HepG2 (cell line): ENCODE results near the gene HES6. TPM values are rescaled to one million over a fixed set of nuclear protein-coding genes. Genes with fewer than 3 reads are reported as not detected.

Source experiments
- ARNTL ChIP-seq: sonication (generic); formaldehyde crosslinking; IDR thresholded peaks from 2 replicates; pipeline ENCODE4 v1.4.0; 2020; ENCODE audit warnings: mild to moderate bottlenecking, missing genetic modification reagents
- ASH2L ChIP-seq: fragments of 300-600, 200-600 bp; sonication (generic); IDR thresholded peaks from 2 replicates; pipeline ENCODE4 v1.7.0; 2017; ENCODE audit warnings: low read depth, mild to moderate bottlenecking, moderate library complexity, mixed read lengths, low read length; ENCODE audit not compliant: insufficient read length
- ELF3 ChIP-seq: IDR thresholded peaks from 2 replicates; pipeline ENCODE4 v1.6.1; 2016; ENCODE audit warnings: missing genetic modification reagents, missing compliant biosample characterization
- HIVEP1 ChIP-seq: sonication (generic); formaldehyde crosslinking; IDR thresholded peaks from 2 replicates; pipeline ENCODE4 v1.4.0; 2020; ENCODE audit warnings: mild to moderate bottlenecking, missing genetic modification reagents
- KLF11 ChIP-seq: IDR thresholded peaks from 2 replicates; pipeline ENCODE4 v1.6.1; 2016; ENCODE audit warnings: missing compliant biosample characterization
- MAFG ChIP-seq: sonication (generic); formaldehyde crosslinking; IDR thresholded peaks from 2 replicates; pipeline ENCODE4 v1.5.1; 2020; ENCODE audit warnings: mild to moderate bottlenecking, missing genetic modification reagents
- YY1 ChIP-seq: IDR thresholded peaks from 2 replicates; pipeline ENCODE4 v1.6.1; 2011; ENCODE audit warnings: low read length, low read depth, moderate library complexity, mild to moderate bottlenecking; ENCODE audit not compliant: insufficient read depth, insufficient replicate concordance
- ZNF263 ChIP-seq: sonication (generic); formaldehyde crosslinking; IDR thresholded peaks from 2 replicates; pipeline ENCODE4 v1.4.0; 2020; ENCODE audit warnings: missing genetic modification reagents
- ZNF670 ChIP-seq: sonication (generic); formaldehyde crosslinking; IDR thresholded peaks from 2 replicates; pipeline ENCODE4 v1.8.0; 2022; ENCODE audit warnings: mild to moderate bottlenecking, missing genetic modification reagents, borderline replicate concordance
- polyA plus RNA-seq, 8 experiments: library from polyadenylated mRNA; depleted of rRNA in 3 of 8; stranded (reverse) in 7 of 8; unstranded in 1 of 8; fragments of >200 nt; fragmentation: Illumina TruSeq in 4 of 8; extraction: Trizol in 4 of 8; gene quantifications; 2 replicates each; pipeline versions ENCODE4 v1.2.1 to v1.2.3, GENCODE V29; 2011 to 2016; ENCODE audit warnings: low read depth in 4 of 8, missing spikeins in 1 of 8, mixed read lengths in 1 of 8; ENCODE audit not compliant: insufficient read depth in 1 of 8
- total RNA-seq, 5 experiments: library from RNA; depleted of rRNA; stranded (reverse); fragments of >200 nt; fragmentation: Illumina TruSeq; extraction: Trizol; gene quantifications; 2 replicates each; pipeline ENCODE4 v1.2.3, GENCODE V29; 2016; ENCODE audit warnings: low read depth in 1 of 5
- TF ChIP-seq, protein P1 (sequence below): sonication (generic); formaldehyde crosslinking; IDR thresholded peaks from 2 replicates; pipeline ENCODE4 v1.4.0; 2020; ENCODE audit warnings: missing genetic modification reagents, borderline replicate concordance
- TF ChIP-seq, protein P2 (sequence below): IDR thresholded peaks from 2 replicates; pipeline ENCODE4 v1.4.0; 2020; ENCODE audit warnings: mild to moderate bottlenecking, missing genetic modification reagents
- TF ChIP-seq, protein P3 (sequence below): sonication (generic); formaldehyde crosslinking; IDR thresholded peaks from 2 replicates; pipeline ENCODE4 v1.5.0; 2020; ENCODE audit warnings: mild to moderate bottlenecking, low read depth, missing genetic modification reagents, borderline replicate concordance
- TF ChIP-seq, protein P4 (sequence below): sonication (generic); formaldehyde crosslinking; IDR thresholded peaks from 2 replicates; pipeline ENCODE4 v1.4.0; 2020; ENCODE audit warnings: missing genetic modification reagents

HES6 gene
- total and polyA plus RNA-seq, 2 of the 13 experiments (the other 11 are each of a cell fraction or from before 2014, with no cell fraction given), result 19.5 to 82.8 TPM

GRCh38 chr2:238203094-238203972 is 36.5 kb downstream of the HES6 start, which contains the start of gene ILKAP (continued):
- TF ChIP-seq, protein P1, sequence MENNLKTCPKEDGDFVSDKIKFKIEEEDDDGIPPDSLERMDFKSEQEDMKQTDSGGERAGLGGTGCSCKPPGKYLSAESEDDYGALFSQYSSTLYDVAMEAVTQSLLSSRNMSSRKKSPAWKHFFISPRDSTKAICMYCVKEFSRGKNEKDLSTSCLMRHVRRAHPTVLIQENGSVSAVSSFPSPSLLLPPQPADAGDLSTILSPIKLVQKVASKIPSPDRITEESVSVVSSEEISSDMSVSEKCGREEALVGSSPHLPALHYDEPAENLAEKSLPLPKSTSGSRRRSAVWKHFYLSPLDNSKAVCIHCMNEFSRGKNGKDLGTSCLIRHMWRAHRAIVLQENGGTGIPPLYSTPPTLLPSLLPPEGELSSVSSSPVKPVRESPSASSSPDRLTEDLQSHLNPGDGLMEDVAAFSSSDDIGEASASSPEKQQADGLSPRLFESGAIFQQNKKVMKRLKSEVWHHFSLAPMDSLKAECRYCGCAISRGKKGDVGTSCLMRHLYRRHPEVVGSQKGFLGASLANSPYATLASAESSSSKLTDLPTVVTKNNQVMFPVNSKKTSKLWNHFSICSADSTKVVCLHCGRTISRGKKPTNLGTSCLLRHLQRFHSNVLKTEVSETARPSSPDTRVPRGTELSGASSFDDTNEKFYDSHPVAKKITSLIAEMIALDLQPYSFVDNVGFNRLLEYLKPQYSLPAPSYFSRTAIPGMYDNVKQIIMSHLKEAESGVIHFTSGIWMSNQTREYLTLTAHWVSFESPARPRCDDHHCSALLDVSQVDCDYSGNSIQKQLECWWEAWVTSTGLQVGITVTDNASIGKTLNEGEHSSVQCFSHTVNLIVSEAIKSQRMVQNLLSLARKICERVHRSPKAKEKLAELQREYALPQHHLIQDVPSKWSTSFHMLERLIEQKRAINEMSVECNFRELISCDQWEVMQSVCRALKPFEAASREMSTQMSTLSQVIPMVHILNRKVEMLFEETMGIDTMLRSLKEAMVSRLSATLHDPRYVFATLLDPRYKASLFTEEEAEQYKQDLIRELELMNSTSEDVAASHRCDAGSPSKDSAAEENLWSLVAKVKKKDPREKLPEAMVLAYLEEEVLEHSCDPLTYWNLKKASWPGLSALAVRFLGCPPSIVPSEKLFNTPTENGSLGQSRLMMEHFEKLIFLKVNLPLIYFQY (CRISPR knock-in tag), result peak; percentile 65; the same call in 1 of the 2 replicates
- TF ChIP-seq, protein P2, sequence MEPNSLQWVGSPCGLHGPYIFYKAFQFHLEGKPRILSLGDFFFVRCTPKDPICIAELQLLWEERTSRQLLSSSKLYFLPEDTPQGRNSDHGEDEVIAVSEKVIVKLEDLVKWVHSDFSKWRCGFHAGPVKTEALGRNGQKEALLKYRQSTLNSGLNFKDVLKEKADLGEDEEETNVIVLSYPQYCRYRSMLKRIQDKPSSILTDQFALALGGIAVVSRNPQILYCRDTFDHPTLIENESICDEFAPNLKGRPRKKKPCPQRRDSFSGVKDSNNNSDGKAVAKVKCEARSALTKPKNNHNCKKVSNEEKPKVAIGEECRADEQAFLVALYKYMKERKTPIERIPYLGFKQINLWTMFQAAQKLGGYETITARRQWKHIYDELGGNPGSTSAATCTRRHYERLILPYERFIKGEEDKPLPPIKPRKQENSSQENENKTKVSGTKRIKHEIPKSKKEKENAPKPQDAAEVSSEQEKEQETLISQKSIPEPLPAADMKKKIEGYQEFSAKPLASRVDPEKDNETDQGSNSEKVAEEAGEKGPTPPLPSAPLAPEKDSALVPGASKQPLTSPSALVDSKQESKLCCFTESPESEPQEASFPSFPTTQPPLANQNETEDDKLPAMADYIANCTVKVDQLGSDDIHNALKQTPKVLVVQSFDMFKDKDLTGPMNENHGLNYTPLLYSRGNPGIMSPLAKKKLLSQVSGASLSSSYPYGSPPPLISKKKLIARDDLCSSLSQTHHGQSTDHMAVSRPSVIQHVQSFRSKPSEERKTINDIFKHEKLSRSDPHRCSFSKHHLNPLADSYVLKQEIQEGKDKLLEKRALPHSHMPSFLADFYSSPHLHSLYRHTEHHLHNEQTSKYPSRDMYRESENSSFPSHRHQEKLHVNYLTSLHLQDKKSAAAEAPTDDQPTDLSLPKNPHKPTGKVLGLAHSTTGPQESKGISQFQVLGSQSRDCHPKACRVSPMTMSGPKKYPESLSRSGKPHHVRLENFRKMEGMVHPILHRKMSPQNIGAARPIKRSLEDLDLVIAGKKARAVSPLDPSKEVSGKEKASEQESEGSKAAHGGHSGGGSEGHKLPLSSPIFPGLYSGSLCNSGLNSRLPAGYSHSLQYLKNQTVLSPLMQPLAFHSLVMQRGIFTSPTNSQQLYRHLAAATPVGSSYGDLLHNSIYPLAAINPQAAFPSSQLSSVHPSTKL (CRISPR knock-in tag), result peak; percentile 25; the same call in 1 of the 2 replicates
- TF ChIP-seq YY1 (peak; percentile 69), KLF11 (CRISPR knock-in tag) (0 out of 2 replicates have a peak, but pooled peaks have one; percentile 32), HIVEP1 (CRISPR knock-in tag) (no peak), ZNF263 (CRISPR knock-in tag) (0 out of 2 replicates have a peak, but pooled peaks have one; percentile 37), MAFG (CRISPR knock-in tag) (no peak), ZNF670 (peak; percentile 5; the same call in 1 of the 2 replicates), ASH2L (peak; percentile 36), ELF3 (CRISPR knock-in tag) (0 out of 2 replicates have a peak, but pooled peaks have one; percentile 24), ARNTL (CRISPR knock-in tag) (no peak)
- TF ChIP-seq, protein P3, sequence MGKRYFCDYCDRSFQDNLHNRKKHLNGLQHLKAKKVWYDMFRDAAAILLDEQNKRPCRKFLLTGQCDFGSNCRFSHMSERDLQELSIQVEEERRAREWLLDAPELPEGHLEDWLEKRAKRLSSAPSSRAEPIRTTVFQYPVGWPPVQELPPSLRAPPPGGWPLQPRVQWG (CRISPR knock-in tag), result no peak
- TF ChIP-seq, protein P4, sequence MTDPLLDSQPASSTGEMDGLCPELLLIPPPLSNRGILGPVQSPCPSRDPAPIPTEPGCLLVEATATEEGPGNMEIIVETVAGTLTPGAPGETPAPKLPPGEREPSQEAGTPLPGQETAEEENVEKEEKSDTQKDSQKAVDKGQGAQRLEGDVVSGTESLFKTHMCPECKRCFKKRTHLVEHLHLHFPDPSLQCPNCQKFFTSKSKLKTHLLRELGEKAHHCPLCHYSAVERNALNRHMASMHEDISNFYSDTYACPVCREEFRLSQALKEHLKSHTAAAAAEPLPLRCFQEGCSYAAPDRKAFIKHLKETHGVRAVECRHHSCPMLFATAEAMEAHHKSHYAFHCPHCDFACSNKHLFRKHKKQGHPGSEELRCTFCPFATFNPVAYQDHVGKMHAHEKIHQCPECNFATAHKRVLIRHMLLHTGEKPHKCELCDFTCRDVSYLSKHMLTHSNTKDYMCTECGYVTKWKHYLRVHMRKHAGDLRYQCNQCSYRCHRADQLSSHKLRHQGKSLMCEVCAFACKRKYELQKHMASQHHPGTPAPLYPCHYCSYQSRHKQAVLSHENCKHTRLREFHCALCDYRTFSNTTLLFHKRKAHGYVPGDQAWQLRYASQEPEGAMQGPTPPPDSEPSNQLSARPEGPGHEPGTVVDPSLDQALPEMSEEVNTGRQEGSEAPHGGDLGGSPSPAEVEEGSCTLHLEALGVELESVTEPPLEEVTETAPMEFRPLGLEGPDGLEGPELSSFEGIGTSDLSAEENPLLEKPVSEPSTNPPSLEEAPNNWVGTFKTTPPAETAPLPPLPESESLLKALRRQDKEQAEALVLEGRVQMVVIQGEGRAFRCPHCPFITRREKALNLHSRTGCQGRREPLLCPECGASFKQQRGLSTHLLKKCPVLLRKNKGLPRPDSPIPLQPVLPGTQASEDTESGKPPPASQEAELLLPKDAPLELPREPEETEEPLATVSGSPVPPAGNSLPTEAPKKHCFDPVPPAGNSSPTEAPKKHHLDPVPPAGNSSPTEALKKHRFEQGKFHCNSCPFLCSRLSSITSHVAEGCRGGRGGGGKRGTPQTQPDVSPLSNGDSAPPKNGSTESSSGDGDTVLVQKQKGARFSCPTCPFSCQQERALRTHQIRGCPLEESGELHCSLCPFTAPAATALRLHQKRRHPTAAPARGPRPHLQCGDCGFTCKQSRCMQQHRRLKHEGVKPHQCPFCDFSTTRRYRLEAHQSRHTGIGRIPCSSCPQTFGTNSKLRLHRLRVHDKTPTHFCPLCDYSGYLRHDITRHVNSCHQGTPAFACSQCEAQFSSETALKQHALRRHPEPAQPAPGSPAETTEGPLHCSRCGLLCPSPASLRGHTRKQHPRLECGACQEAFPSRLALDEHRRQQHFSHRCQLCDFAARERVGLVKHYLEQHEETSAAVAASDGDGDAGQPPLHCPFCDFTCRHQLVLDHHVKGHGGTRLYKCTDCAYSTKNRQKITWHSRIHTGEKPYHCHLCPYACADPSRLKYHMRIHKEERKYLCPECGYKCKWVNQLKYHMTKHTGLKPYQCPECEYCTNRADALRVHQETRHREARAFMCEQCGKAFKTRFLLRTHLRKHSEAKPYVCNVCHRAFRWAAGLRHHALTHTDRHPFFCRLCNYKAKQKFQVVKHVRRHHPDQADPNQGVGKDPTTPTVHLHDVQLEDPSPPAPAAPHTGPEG (CRISPR knock-in tag), result peak; percentile 93
